H1 (cell line): ENCODE data around the gene DHRS12.

Experiments
- CHD2 ChIP-seq: IDR thresholded peaks from 2 replicates; pipeline ENCODE4 v1.6.1; 2012; ENCODE audit warnings: low read length, improper control_type of control experiment
- CHD7 ChIP-seq: fragments of 300-600 bp; sonication (generic); IDR thresholded peaks from 2 replicates; pipeline ENCODE4 v1.7.1; 2012; ENCODE audit warnings: low read length, moderate library complexity, mild to moderate bottlenecking, inconsistent platforms; ENCODE audit not compliant: insufficient replicate concordance
- CTCF ChIP-seq, 3 experiments: IDR thresholded peaks; 1 replicate in 2 of 3; 2 replicates in 1 of 3; pipeline versions ENCODE4 v1.5.1 to v1.6.1; 2011; ENCODE audit warnings: low read length in 3 of 3, mild to moderate bottlenecking in 3 of 3, inconsistent platforms in 2 of 3, low read depth in 1 of 3, moderate library complexity in 1 of 3; ENCODE audit not compliant: insufficient read depth in 1 of 3; ENCODE audit errors: control extremely low read depth in 1 of 3
- EP300 ChIP-seq, 2 experiments: IDR thresholded peaks; 1 replicate in 1 of 2; 2 replicates in 1 of 2; pipeline ENCODE4 v1.6.1; 2011 to 2012; ENCODE audit warnings: low read depth in 2 of 2, low read length in 2 of 2, mild to moderate bottlenecking in 2 of 2, borderline replicate concordance in 1 of 2, inconsistent platforms in 1 of 2, moderate library complexity in 1 of 2
- HDAC2 ChIP-seq, 2 experiments: fragments of 300-600 bp in 1 of 2; sonication (generic) in 1 of 2; IDR thresholded peaks; 2 replicates each; pipeline ENCODE4 v1.6.1; 2011 to 2012; ENCODE audit warnings: low read depth in 2 of 2, low read length in 2 of 2, mild to moderate bottlenecking in 2 of 2, moderate library complexity in 2 of 2, borderline replicate concordance in 1 of 2, inconsistent platforms in 1 of 2
- POLR2A ChIP-seq, 2 experiments: IDR thresholded peaks; 1 replicate in 1 of 2; 2 replicates in 1 of 2; pipeline ENCODE4 v1.6.1; 2011; ENCODE audit warnings: low read depth in 2 of 2, low read length in 2 of 2, mild to moderate bottlenecking in 2 of 2; ENCODE audit errors: control extremely low read depth in 1 of 2
- RAD21 ChIP-seq, 2 experiments: IDR thresholded peaks in 1 of 2; conservative IDR thresholded peaks in 1 of 2; 2 replicates each; pipeline ENCODE4 v1.6.1; 2011; ENCODE audit warnings: low read depth in 2 of 2, low read length in 2 of 2, improper control_type of control experiment in 1 of 2, inconsistent platforms in 1 of 2, mild to moderate bottlenecking in 1 of 2, moderate library complexity in 1 of 2
- SIN3A ChIP-seq, 2 experiments: IDR thresholded peaks in 1 of 2; conservative IDR thresholded peaks in 1 of 2; 2 replicates each; pipeline ENCODE4 v1.6.1; 2011 to 2012; ENCODE audit warnings: low read length in 2 of 2, improper control_type of control experiment in 1 of 2, low read depth in 1 of 2, mild to moderate bottlenecking in 1 of 2
- TAF1 ChIP-seq: IDR thresholded peaks from 2 replicates; pipeline ENCODE4 v1.6.1; 2011; ENCODE audit warnings: mild to moderate bottlenecking, low read depth, low read length
- TEAD4 ChIP-seq: IDR thresholded peaks from 2 replicates; pipeline ENCODE4 v1.6.1; 2012; ENCODE audit warnings: low read depth, low read length, inconsistent platforms, mixed read lengths
- USF2 ChIP-seq: IDR thresholded peaks from 2 replicates; pipeline ENCODE4 v1.6.1; 2011; ENCODE audit warnings: low read length, improper control_type of control experiment
- YY1 ChIP-seq: IDR thresholded peaks from 2 replicates; pipeline ENCODE4 v1.6.1; 2011; ENCODE audit warnings: low read depth, mild to moderate bottlenecking, low read length

- TF ChIP-seq EP300 (IDR thresholded peaks at IDR 0.05; ENCODE audit: borderline replicate concordance in 1 of 2, low read depth in 2 of 2, low read length in 2 of 2), result no peak
- TF ChIP-seq CTCF (IDR thresholded peaks at IDR 0.05; ENCODE audit: control extremely low read depth in 1 of 3, insufficient read depth in 1 of 3, low read depth in 1 of 3, low read length in 3 of 3), result no peak
- no peak for TF ChIP-seq POLR2A (IDR thresholded peaks at IDR 0.05; ENCODE audit: control extremely low read depth in 1 of 2, low read depth in 2 of 2, low read length in 2 of 2)
- no peak for TF ChIP-seq SIN3A (conservative IDR thresholded peaks at IDR 0.05 in 1 of 2, IDR thresholded peaks at IDR 0.05 in 1 of 2; ENCODE audit: low read depth in 1 of 2, low read length in 2 of 2)
- TF ChIP-seq YY1, result no peak
- no peak for TF ChIP-seq CHD2
- no peak for TF ChIP-seq USF2
- no peak for TF ChIP-seq CHD7
- no peak for TF ChIP-seq RAD21 (IDR thresholded peaks at IDR 0.05 in 1 of 2, conservative IDR thresholded peaks at IDR 0.05 in 1 of 2; ENCODE audit: low read depth in 2 of 2, low read length in 2 of 2)
- no peak for TF ChIP-seq TEAD4
- no peak for TF ChIP-seq HDAC2 (IDR thresholded peaks at IDR 0.05; ENCODE audit: borderline replicate concordance in 1 of 2, low read depth in 2 of 2, low read length in 2 of 2)
- no peak for TF ChIP-seq TAF1
Measured at GRCh38 chr13:51742031-51742430, 61.9 kb downstream of the DHRS12 start.
